NCI-H446 treated with DMSO at 0.1 percent for 48 hours (cell line): ENCODE measurements around the gene PKNOX2.

ENCODE experiments used
- DNase-seq: peaks from one replicate; lab custom pipeline; 2025; lab: John Stamatoyannopoulos, UW

The PKNOX2 gene

GRCh38 chr11:125174057-125174456 lies 9.5 kb downstream of the PKNOX2 start:
- no peak for DNase-seq

GRCh38 chr11:125174686-125175085 lies 10.1 kb downstream of the PKNOX2 start:
- DNase-seq, result no peak

GRCh38 chr11:125175166-125175565 lies 10.6 kb downstream of the PKNOX2 start:
- no peak for DNase-seq

- DNase-seq, result no peak
These were observed 11.5 kb downstream of the PKNOX2 start for GRCh38 chr11:125175896-125176575.

GRCh38 chr11:125176866-125177265 lies 12.3 kb downstream of the PKNOX2 start:
- DNase-seq, result no peak

- no peak for DNase-seq
These were observed 13.0 kb downstream of the PKNOX2 start for GRCh38 chr11:125177543-125177942.

GRCh38 chr11:125179346-125179745 lies 14.8 kb downstream of the PKNOX2 start:
- DNase-seq, result no peak

- DNase-seq, result no peak
These were observed 15.3 kb downstream of the PKNOX2 start for GRCh38 chr11:125179895-125180294.

- no peak for DNase-seq
These were observed 16.1 kb downstream of the PKNOX2 start for GRCh38 chr11:125180413-125181305.

GRCh38 chr11:125182573-125182972 lies 18.0 kb downstream of the PKNOX2 start:
- no peak for DNase-seq

- DNase-seq, result no peak
These were observed 19.1 kb downstream of the PKNOX2 start for GRCh38 chr11:125183641-125184040.

GRCh38 chr11:125188021-125188420 lies 23.5 kb downstream of the PKNOX2 start:
- DNase-seq, result no peak

- no peak for DNase-seq
These were observed 26.0 kb downstream of the PKNOX2 start for GRCh38 chr11:125190566-125190965.

GRCh38 chr11:125192183-125192582 lies 27.6 kb downstream of the PKNOX2 start:
- no peak for DNase-seq

GRCh38 chr11:125192717-125193415 lies 28.3 kb downstream of the PKNOX2 start:
- no peak for DNase-seq

- DNase-seq, result no peak
These were observed 28.8 kb downstream of the PKNOX2 start for GRCh38 chr11:125193416-125193726.

GRCh38 chr11:125193841-125194240 lies 29.3 kb downstream of the PKNOX2 start:
- no peak for DNase-seq

- no peak for DNase-seq
These were observed 35.4 kb downstream of the PKNOX2 start for GRCh38 chr11:125199915-125200314.

- no peak for DNase-seq
These were observed 35.9 kb downstream of the PKNOX2 start for GRCh38 chr11:125200441-125200840.

- no peak for DNase-seq
These were observed 37.1 kb downstream of the PKNOX2 start for GRCh38 chr11:125201525-125202141.

- DNase-seq, result no peak
These were observed 37.9 kb downstream of the PKNOX2 start for GRCh38 chr11:125202362-125202880.

- no peak for DNase-seq
These were observed 38.4 kb downstream of the PKNOX2 start for GRCh38 chr11:125202977-125203376.
